HCT116 (cell line): Measurements from ENCODE around the gene ZIC4.

ENCODE experiments used
- CBX3 ChIP-seq: IDR thresholded peaks from 2 replicates; pipeline ENCODE4 v1.6.1; 2012; ENCODE audit warnings: low read depth
- CEBPB ChIP-seq: IDR thresholded peaks from 2 replicates; pipeline ENCODE4 v1.6.1; 2012; ENCODE audit warnings: low read depth
- EZH2 ChIP-seq: fragments of 200-600 bp; sonication (generic); IDR thresholded peaks from 2 replicates; pipeline ENCODE4 v1.6.1; 2017; ENCODE audit warnings: antibody characterized with exemption, mixed run types
- EZH2phosphoT487 ChIP-seq: fragments of 200-600 bp; IDR thresholded peaks from 2 replicates; pipeline ENCODE4 v1.6.1; 2018; ENCODE audit warnings: antibody characterized with exemption, borderline replicate concordance
- FOSL1 ChIP-seq: IDR thresholded peaks from 2 replicates; pipeline ENCODE4 v1.6.1; 2012; ENCODE audit warnings: low read depth
- JUND ChIP-seq: IDR thresholded peaks from 2 replicates; pipeline ENCODE4 v1.6.1; 2012
- POLR2A ChIP-seq: IDR thresholded peaks from 2 replicates; pipeline ENCODE4 v1.7.0; 2011; ENCODE audit warnings: borderline replicate concordance; ENCODE audit not compliant: insufficient read depth, insufficient read length; ENCODE audit errors: extremely low read depth
- POLR2AphosphoS5 ChIP-seq: IDR thresholded peaks from 2 replicates; pipeline ENCODE4 v1.6.1; 2011; ENCODE audit warnings: mild to moderate bottlenecking, low read depth, low read length, moderate library complexity
- SP1 ChIP-seq: IDR thresholded peaks from 2 replicates; pipeline ENCODE4 v1.6.1; 2012; ENCODE audit warnings: low read depth
- SRF ChIP-seq: IDR thresholded peaks from 2 replicates; pipeline ENCODE4 v1.6.1; 2012; ENCODE audit warnings: low read depth
- ZFX ChIP-seq: fragments of 450-650 bp; IDR thresholded peaks from 2 replicates; pipeline ENCODE4 v1.6.1; 2017
- ZNF274 ChIP-seq: fragments of 200-500 bp; sonication (Bioruptor generic); IDR thresholded peaks from 2 replicates; pipeline ENCODE4 v1.6.1; 2014; ENCODE audit warnings: mild to moderate bottlenecking, low read depth, low read length, inconsistent platforms
- TF ChIP-seq, protein P1 (sequence below), 3 experiments: fragments of 200-600 bp in 1 of 3; sonication (generic) in 1 of 3; IDR thresholded peaks in 2 of 3; conservative IDR thresholded peaks in 1 of 3; 2 replicates each; pipeline ENCODE4 v1.5.1; 2012 to 2017; ENCODE audit warnings: low read depth in 2 of 3, low read length in 2 of 3, antibody characterized with exemption in 1 of 3, borderline replicate concordance in 1 of 3, control low read depth in 1 of 3, mild to moderate bottlenecking in 1 of 3, mixed read lengths in 1 of 3, mixed run types in 1 of 3, moderate library complexity in 1 of 3; ENCODE audit not compliant: insufficient read depth in 1 of 3

DNA sequence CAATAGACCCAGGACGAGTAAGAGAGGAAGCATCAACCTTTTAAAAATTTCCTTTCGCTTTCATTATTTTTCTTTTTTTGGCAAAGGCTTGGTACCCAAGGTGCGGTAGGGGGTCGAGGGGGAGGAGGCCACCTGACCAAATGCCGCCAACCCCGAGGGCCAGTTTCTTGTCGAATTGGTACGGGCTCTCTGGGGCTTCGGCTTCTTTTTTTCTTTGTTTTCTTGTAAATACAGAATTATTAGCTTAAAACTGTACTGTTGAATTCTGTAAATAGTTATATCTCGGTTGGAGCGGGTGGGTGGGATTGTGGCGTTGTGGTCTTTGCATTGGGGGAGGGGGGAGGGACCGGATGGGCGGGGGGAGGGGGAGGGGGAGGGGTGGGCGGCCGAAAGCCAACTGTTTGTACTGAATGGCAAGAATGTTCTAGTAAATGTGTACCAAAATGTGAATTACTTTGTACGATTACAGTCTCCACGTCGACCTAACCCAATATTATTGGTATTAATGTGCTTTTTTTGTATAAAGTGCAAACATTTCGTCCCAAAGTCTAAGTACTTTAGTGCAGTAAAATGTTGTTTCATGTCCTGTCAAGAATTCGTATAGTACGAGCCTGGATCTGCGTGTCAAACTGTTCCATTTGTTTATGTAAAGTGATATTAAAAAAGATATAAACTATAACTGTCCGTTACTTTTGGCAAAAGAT lies 7.5 kb upstream of the ZIC4 start:
- TF ChIP-seq POLR2AphosphoS5 = no peak
- TF ChIP-seq CEBPB = no peak
- no peak for TF ChIP-seq POLR2A
- TF ChIP-seq, protein P1, sequence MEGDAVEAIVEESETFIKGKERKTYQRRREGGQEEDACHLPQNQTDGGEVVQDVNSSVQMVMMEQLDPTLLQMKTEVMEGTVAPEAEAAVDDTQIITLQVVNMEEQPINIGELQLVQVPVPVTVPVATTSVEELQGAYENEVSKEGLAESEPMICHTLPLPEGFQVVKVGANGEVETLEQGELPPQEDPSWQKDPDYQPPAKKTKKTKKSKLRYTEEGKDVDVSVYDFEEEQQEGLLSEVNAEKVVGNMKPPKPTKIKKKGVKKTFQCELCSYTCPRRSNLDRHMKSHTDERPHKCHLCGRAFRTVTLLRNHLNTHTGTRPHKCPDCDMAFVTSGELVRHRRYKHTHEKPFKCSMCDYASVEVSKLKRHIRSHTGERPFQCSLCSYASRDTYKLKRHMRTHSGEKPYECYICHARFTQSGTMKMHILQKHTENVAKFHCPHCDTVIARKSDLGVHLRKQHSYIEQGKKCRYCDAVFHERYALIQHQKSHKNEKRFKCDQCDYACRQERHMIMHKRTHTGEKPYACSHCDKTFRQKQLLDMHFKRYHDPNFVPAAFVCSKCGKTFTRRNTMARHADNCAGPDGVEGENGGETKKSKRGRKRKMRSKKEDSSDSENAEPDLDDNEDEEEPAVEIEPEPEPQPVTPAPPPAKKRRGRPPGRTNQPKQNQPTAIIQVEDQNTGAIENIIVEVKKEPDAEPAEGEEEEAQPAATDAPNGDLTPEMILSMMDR (IDR thresholded peaks at IDR 0.05 in 2 of 3, conservative IDR thresholded peaks at IDR 0.05 in 1 of 3; ENCODE audit: borderline replicate concordance in 1 of 3, insufficient read depth in 1 of 3, low read depth in 2 of 3, low read length in 2 of 3) = no peak
- no peak for TF ChIP-seq SRF
- no peak for TF ChIP-seq CBX3
- no peak for TF ChIP-seq EZH2phosphoT487
- TF ChIP-seq FOSL1 = no peak
- TF ChIP-seq ZNF274 = no peak
- TF ChIP-seq ZFX = no peak
- TF ChIP-seq SP1 = no peak
- TF ChIP-seq EZH2 = no peak
- no peak for TF ChIP-seq JUND
